HG03103 (cell line): Measurements from ENCODE around the gene ZNF497.

Source experiments
- ATAC-seq: cut with Tn5 transposase; IDR thresholded peaks from one replicate; pipeline ENCODE4 v1.9.1; 2021; ENCODE audit warnings: low read depth; ENCODE audit not compliant: unreplicated experiment

The ZNF497 gene

DNA sequence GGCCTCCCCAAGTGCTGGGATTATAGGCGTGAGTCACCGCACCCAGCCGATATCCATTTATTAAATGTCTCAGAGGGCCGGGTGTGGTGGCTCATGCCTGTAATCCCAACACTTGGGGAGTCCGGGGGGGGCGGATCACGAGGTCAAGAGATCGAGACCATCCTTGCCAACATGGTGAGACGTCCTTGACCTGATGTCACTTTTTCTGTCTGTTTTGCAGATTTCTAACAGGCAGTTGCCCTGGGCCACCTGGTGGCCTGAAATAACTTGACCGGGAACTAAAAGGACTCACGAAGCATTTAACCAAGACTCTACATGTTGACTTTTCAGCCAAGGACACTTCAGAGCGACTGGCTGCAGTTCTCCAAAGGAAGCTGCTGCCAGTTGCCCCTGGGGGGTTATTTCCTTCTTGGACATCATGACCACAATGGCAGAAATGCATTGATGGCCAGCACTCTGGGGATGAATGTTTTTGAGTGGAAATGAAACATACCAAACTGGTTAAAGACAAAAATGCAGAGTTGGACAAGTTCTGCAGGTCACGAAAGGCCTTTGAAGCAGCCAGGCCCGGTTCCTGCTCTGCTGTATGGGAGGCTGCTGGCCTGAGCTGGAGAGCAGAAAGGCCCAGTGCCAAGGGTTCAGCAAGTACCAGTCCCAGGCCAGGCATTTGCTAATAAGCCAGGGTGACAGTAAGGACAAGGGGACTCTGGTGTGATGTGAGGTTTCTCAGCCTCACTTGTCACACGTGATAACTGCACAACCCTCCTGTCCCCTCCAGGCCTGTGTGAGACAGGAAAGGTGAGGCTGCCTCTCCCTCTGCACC is 10.0 kb upstream of the ZNF497 start:
- no peak for ATAC-seq

DNA sequence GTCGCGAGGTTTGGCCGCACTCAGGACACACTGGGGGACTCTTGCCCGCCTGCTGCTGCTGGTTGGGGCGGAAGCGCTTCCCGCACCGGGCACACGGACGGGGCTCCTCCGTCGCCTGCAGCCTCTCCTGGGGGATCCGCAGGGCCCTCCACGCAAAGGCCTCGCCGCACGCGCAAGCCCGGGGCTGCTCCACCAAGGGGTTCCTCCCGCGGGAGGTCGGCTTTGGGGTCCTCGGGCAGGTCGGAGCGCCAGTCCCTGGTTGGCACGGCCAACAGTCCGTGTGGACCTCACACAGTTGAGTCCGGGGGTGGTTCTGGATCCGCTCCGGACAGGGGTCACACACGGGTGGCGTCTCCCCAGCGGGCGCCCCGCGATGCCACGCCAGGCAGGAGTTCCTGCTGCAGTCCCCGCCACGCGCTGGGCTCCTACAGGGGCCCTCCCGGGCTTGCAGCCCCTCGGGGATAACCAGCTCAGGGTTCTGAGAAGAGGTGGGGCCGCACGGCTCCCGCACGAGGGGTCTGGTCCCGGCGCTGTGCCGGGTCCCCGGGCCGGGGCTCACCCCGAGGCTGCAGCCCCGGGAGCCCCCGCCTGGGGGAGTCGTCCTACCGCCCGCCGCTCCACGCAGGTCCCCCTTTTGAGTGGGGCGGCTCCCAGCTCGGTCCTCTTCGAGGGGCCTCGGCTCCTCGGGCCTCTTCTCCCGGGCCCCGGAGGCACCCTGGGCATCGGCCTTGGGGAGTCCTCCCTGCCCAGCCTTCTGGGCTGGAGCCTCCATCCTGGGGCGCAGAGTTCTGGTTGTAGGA is 6.2 kb upstream of the ZNF497 start:
- no peak for ATAC-seq

DNA sequence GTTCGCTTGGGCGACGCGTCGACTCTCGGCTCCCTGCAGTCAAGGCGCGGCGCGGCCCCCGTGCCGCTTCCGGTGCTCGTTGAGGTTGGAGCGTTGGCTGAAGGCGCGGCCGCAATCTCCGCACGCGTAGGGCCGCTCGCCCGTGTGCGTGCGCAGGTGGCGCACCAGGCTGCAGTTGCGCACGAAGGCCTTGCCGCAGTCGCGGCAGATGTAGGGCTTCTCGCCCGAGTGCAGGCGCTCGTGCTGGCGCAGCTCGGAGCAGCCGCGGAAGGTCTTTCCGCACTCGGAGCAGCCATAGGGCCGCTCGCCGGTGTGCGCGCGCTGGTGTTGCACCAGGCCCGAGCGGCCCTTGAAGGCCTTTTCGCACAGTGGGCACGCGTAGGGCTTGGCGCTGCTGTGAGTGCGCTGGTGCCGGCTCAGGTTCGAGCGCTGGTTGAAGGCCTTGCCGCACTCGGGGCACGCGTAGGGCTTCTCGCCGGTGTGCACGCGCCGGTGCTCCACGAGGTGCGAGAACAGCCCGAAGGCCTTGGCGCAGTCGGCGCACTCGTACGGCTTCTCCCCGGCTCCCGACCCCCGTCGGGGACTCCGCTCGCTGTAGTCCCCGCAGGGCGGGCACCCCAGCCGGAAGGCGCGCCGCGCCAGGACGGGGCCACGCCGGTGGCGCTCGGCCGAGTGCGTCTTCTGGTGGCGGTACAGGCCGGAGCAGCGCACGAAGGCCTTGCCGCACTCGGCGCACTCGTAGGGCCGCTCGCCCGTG is 5.3 kb upstream of the ZNF497 start:
- no peak for ATAC-seq

DNA sequence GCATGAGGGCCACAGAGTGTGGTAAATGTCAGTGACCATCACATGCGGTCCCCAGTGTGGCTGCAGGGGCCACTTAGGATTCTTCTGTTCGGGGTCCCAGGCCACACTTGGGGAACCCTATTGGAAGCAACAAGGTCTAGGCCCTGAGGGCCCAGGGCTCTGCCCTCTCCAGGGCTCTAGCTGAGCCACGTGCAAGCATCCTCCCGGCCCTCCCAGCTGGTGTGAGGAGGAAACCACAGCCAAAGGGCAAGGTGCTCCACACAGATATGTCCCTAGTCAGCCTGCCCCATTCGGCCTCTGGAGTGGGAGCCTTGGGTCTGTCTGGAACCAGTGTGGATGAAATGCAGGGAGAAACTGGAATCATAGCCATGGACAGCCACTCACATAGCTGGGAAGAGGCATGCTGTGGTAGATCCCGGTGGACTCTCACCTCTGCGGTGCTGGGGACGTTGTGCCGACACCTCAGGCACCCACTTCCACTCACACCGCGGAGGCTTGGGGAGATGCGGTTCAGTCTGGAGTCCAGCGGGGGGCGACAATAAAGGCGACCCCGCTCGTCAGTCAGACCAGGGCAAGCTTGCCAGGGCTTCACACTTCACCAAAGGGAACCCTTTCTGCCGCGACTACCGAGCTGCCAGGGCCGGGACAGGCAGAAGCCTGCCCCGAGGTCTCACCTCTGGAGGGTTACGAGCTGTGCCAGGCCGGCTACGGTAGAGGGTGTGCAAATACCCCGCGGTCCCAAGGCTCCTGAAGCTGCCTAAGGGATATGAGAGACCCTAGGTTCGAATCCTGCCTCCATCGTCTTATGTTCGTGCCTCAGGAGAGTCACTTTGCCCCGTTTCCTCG is 4.3 kb upstream of the ZNF497 start:
- ATAC-seq: no peak

DNA sequence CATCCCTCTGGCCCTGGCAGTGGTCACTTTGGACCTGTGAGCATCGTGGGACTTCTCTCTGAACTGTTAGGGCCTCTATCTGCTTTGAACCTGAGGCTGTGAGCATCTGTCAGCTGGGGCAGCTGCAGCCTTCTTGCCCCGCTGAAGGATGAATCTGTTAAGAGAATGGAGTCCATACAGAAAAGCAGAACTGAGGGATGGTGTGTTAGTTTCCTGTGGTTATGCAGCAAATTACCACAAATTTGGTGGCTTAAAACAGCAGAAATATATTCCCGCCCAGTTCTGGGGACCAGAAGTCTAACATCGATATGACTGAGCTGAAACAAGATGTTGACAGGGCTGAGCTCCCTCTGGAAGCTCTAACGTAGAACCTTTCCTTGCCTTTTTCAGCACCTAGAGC is 1.6 kb upstream of the ZNF497 start:
- no peak for ATAC-seq

DNA sequence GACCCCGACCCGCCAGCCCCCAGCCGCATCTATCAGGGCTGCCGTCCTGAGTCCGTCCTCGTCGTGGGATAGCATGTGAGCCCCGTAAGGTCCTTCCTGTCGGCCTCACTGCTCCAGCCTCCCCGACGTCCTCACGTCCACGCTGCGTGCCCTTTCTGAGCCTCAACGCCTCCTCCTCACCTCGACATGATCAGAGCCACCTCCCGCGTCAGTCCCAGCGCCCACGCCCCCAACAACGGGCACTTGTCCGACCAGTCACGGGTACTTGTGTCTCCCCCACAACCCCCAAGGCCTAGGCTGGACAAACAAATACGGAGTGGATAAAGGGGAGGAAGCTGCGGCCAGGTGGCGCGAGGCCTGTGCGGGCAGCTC is 665 bp downstream of the ZNF497 start:
- peak; percentile 2 for ATAC-seq

DNA sequence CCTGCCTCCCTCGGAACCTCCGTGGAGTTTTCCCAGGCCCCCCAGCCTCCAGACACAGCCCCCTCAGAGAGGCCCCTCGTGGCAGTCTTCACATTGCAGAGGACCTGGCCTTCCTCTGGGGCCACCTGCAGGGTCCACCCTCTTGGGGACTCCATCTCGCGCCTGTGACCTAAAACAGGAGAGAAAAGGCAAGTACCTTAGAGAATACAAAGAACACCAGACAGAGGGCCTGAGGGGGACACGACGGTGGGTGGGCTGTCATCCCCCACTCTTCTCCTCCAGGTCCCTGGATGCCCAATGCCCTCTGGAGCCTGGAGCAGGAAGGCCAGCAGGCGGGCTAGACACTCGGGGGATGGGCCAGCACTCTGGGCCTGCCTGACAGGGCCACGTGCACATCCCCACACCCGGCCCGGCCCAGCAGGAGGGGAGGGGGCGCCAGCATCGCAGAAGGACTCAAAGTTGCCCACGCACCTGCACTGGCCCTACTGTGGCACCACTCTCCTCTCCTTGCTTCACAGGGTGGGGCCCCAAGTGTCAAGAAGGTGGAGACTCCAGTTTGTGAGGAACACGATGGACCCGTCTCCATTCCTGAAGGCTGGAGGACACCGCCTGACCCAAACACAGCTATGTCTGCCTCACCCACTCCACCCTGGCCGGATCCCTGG is 4.9 kb downstream of the ZNF497 start:
- ATAC-seq: no peak

DNA sequence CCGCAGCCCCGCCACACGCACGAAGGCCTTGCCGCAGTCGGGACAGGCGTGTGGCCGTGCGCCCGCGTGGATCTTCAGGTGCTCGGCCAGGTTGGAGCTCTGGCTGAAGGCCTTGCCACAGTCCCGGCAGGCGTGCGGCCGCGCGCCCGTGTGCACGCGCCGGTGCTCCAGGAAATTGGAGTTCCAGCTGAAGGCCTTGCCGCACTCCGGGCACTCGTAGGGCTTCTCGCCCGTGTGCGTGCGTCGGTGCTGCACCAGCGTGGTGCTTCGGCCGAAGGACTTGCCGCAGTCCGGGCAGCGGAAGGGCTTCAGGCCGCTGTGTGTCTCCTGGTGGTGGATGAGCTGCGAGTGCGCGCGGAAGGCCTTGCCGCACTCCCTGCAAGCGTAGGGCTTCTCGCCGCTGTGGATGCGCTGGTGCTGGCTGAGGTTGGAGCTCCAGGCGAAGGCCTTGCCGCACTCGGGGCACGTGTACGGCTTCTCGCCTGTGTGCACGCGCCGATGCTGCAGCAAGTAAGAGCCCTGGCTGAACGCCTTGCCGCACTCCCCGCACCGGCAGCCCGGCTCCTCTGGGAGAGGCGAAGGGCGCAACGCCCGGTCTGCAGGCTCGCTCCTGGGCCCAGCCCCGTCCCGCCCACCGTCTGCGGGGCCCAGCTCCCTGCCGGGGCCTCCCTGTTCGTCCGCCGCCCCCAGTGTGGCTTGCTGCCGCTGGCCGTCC is 5.6 kb downstream of the ZNF497 start:
- no peak for ATAC-seq

DNA sequence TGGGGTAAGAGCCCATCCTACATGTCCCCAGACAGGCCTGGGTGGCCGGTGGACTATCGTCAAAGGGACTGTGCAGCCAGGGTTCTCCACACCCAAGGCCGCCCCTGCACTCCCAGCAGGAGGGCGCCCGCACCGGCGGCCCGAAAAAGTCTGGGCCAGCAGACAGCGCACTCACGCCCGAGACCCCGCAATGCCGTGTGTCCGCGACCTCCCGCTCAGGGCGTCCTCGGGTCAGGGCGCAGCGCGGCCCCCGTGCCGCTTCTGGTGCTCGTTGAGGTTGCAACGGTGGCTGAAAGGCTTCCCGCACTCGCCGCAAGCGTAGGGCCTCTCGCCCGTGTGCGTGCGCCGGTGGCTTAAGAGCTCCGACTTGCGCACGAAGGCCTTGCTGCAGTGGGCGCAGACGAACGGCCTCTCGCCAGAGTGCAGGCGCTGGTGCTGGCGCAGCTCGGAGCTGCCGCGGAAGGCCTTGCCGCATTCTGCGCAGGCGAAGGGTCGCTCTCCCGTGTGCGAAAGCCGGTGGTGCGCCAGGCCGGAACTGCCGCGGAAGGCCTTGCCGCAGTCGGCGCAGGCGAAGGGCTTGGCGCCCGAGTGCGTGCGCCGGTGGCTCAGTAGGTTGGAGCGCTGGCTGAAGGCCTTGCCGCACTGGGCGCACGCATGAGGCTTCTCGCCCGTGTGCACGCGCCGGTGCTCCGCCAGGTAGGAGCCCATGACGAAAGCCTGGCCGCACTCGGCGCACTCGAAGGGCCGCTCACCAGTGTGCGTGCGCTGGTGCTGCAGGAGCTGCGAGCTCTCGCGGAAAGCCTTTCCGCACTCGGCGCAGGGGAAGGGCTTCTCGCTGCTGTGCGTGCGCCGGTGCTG is 6.4 kb downstream of the ZNF497 start:
- no peak for ATAC-seq

DNA sequence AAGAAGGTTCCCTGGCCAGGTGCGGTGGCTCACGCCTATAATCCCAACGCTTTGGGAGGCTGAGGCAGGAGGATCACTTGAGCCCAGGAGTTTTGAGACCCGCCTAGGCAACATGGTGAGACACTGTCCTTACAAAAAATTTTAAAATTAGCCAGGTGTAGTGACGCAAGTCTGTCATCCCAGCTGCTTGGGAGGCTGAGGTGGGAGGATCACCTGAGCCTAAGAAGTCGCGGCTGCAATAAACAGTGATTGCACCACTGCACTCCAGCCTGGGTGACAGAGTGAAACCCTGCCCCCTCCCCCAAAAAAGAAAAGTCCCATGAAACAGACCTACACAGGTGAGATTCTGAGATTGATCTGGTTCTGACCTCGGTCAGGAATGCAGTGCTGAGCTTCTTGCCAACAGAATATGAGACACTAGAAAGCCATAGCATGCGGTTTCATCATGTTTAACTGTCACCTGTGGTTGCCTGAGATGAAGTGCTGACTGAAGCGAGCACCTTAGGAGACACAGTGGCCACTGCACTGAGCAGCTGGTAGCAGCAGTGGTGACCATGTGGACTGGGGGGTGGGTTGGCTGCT is 7.2 kb downstream of the ZNF497 start:
- no peak for ATAC-seq

DNA sequence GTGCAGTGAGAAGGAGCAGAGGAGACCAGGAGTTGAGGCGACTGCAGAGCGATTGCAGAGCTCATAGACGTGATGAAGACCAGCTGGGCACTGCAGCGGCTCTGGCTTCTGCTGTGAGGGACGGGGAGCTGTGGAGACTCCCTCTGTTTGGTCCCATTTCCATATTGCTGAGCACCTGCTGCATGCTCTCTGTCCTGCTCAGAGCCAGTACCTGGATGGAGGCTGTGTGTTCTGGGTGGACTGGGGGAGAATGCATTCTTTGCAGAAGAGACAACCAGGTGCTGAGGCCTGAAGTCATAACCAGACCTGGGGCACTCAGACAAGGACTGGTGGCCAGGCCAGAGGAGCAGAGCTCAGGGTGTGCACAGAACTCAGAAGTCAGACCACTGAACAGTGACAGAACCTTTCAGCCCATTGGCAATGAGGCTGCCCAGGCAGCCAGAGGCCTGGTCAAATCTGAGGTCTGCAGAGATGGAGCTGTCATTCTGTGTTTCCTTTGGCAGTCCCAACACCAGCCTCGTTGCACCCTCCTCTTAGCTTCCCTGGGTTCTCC is 8.0 kb downstream of the ZNF497 start:
- ATAC-seq: no peak

DNA sequence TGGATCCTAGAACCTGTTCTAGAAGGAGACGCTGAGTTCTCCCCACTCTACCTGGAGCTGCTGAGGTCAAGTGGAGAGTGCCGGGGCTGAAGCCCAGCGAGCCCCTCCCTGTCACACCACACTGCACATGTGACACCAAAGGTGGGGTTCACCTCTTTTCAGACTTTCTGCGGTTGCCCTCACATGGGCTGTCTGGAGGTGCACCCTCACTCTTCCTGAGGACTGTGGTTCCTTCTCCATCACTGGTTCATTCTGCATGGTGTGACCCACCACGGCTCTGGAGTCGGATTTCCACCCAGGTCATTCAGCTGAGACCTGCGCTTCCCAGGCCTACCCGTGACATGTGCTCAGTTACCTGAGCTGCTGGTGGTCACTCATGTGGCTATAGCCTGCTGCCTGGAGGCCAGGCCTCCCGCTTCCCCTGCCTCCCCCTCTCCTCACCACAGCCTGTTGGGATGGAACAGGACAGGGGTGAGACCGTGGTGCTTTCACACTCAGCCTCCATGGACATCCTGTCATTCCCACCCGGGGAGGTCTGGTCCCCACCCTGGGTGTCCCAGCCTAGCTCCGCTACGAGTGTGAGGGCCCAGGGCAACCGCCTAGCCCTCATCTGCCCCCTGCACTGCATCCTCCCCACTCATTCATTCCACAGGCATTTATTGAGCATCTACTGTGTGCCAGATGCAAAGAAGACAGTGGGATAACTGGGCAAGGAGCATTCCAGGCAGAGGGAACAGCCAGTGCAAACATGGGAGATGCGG is 8.7 kb downstream of the ZNF497 start:
- ATAC-seq: no peak

DNA sequence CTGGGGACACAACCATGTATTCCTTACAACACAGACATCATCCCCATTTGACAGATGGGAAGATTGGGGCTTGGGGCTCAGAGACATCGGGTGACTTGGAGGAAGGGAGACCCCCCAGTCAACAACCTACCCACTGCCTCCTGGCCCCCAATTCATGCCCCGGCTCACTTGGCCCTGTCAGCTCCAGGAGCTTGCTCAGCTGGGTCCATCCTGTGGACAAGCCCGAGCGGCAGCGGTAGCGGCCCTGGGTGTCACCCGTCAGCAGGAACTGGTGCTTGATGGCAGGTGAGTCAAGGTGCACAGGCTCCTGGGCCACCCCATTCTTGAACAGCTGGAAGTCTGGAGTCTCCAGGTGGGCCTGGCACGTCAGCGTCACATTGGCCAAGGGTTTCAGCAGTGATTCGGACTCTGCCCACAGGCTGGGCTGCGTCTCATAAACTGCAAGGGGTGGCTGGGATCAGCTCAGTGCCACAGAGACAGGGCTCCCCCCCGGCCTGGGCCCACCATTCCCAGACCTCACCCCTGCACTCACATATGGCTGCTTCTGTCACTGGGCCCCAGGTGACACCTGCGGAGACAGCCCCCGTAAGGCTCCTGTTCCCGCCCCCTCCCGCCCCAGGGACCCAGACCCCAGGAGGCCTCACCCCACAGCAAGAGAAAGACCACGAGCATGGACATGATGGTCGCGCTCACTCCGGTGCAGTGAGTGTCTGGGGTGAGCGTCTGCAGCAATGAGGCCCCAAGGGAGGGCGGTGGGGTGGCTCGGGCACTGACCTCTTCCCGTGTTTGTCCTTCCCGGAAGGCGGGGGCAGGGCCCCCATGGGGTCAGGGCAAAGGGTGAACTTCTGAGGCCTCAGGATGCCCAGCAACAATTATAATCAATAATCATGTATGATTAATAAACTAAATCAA is 9.5 kb downstream of the ZNF497 start, which contains the start of gene A1BG:
Gene A1BG, minus strand, starts transcription at position 733 of the 912 bp plus-strand sequence. Its CDS starts 55 bp downstream, at position 678.
- no peak for ATAC-seq

DNA sequence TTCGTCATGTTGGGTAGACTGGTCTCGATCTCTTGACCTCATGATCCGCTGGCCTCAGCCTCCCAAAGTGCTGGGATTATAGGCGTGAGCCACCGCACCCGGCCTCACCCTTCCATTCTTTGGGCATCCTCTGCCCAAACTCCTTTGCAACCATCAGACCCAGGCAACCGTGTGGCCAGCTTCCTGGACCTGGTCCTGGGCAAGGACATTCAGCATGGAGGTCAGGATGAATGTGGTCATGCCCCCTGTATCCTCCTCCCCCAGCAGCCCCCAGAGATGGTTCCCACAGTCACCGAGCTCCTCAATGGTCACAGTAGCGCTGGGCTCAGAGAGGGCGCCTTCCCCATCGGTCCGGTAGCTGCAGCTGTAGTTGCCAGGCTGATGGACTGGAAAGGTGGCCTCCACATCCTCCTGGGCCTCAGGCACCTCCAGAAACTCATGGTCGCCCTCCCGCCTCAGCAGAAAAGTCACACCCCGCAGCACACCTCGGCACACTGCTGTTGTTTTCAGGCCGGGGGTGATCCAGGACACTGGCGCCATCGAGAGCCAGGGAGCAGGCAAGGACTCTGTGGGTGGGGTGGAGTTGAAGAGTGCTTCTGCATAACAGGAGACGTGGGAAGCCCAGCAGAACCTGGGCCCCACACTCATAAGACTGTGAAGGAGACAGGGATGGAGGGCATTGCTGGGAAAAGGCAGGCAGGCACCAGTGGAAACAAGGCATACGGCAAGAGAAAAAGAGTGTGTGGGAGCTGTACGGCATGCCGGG is 10.4 kb downstream of the ZNF497 start:
- ATAC-seq: no peak

DNA sequence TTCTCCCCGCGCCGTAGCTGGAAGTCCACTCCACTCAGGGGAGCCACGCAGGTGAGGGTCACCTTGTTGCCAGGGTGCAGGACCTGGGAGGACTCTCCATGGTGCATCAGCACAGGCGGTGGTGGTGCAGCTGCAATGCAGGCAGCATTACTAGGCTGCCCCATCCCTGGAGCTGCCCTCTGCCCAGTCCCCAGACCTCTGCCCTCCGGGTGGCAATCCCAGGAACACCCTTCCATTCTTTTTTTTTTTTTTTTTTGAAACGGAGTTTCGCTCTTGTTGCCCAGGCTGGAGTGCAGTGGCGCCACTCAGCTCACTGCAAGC is 11.0 kb downstream of the ZNF497 start:
- no peak for ATAC-seq
